Measurements from ENCODE around the gene FAM184B.

FAM184B gene

DNA sequence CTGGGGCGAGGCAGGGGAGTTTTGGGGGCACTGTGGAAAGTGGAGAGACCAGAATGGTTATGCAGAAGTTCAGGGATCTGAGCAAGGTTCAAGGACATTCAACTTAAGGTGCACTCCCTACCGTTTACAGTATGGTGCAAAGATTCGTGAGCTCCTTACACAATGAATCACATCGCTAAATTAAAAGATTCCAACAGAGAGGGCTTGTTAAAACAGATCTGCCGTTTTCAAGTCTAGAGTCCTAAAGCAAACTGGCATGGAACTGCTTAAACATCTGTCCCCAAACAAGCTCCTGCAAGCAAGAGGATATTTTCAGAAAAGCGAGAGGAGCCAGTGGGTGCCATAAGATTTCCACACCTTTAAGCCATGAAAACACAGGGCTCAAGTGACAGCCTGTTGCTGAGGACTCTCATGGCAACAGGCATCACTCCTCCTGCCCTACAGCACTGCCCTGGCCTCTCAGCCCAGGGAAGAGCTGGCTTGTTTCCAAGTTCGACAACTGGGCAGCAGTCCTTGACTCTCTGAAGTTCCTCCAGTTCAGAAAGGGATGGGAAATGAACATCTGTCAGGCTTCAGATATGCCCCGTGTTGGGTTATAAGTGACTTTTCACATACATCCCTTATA lies 10.0 kb downstream of the FAM184B start:
- TF ChIP-seq, protein P1, sequence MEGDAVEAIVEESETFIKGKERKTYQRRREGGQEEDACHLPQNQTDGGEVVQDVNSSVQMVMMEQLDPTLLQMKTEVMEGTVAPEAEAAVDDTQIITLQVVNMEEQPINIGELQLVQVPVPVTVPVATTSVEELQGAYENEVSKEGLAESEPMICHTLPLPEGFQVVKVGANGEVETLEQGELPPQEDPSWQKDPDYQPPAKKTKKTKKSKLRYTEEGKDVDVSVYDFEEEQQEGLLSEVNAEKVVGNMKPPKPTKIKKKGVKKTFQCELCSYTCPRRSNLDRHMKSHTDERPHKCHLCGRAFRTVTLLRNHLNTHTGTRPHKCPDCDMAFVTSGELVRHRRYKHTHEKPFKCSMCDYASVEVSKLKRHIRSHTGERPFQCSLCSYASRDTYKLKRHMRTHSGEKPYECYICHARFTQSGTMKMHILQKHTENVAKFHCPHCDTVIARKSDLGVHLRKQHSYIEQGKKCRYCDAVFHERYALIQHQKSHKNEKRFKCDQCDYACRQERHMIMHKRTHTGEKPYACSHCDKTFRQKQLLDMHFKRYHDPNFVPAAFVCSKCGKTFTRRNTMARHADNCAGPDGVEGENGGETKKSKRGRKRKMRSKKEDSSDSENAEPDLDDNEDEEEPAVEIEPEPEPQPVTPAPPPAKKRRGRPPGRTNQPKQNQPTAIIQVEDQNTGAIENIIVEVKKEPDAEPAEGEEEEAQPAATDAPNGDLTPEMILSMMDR (IDR thresholded peaks at IDR 0.05): no peak

DNA sequence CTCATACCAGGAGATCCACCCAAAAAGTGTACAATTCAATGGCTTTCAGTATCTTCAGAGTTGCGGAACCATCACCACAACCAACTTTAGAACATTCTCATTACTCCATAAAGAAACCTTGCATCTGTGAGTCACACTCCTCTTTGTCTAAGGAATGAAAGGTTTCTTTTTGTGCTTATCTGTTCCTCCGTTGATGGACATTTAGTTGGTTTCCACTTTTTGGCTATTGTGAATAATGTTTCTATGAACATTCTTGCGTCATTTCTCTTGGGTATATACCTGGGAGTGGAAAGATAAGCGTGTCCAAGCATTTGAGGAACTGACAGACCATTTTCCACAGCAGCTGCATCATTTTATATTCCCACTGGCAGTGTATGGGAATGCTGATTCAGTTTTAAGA lies 10.6 kb downstream of the FAM184B start:
- TF ChIP-seq, protein P1 (IDR thresholded peaks at IDR 0.05): no peak

DNA sequence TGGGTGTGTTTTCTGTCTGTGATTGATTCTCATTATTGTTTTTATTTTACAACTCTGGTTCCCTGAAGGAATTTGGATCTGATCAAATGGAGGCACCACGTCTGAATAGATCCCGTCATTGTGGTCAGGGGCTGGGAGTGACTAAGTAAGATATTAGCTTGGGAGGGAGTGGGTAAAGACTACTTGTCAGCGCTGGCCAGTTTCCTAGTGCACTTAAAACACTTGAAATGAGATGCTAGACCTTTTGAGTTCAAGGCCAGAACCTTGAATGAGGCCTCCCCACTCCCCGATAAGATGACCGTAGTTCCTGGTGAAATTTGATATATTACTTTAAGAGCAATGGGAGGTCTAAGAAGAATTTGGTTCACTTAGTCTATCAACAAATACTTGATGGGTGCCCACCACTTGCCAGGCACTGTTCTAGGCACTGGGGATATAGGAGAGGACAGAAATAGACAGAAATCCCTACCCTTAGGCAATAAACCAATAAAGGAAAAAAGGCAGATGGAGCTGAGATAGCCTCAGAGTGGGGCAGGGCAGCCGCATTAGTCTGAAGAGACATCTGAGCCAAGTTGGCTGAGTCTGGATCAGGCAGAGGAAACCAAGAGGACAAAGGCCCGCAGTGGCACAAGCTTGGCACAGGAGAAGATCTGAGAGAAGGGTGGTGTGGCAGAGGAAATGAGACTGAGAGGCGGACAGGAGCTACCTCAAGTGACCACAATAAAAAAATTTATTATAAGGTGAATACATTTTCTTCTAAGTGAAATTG lies 11.8 kb downstream of the FAM184B start:
- TF ChIP-seq, protein P1 (IDR thresholded peaks at IDR 0.05): no peak

DNA sequence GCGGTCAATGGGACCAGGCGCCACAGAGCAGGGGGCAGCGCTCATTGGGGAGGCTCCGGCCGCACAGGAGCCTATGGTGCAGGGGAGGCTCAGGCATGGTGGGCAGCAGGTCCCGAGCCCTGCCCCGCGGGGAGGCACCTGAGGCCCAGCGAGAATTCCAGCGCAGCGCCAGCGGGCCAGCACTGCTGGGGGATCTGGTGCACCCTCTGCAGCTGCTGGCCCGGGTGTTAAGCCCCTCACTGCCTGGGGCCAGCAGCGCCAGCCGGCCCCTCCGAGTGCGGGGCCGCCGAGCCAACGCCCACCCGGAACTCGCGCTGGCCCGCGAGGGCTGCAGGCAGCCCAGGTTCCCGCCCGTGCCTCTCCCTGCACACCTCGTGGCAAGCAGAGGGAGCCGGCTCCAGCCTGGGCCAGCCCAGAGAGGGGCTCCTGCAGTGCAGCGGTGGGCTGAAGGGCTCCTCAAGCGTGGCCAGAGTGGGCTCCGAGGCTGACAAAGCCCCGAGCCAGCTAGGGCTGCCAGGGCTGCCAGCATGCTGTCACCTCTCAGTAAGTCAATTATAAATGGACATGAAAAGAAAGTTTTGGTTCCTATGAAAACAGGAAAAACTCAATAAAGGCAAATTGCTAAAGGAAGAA lies 14.5 kb downstream of the FAM184B start:
- TF ChIP-seq, protein P1 (IDR thresholded peaks at IDR 0.05): no peak

DNA sequence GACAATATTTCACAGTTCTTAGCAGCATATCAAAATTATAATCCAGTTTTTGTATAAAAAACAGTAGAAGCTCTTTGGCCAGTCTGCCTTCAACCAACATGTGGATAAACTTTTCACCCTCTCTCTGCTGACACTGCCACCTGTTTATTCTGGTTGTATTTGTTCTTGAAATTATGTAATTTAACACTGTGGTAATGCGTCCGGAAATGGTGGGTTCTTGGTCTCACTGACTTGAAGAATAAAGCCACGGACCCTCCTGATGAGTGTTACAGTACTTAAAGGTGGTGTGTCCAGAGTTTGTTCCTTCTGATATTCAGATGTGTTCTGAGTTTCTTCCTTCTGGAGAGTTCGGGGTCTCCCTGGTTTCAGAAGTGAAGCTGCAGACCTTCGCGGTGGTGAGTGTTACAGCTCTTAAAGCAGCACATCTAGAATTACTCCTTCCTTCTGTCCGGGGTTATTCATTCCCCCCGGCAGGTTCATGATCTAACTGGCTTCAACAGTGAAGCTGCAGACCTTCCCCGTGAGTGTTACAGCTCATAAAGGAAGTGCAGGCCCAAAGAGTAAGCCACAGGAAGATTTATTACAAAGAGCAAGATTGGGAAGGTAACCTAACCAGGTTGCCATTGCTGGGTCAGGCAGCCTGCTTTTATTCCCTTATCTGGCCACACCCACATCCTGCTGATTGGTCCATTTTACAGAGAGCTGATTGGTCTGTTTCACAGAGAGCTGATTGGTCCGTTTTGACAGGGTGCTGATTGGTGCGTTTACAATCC lies 15.7 kb downstream of the FAM184B start:
- TF ChIP-seq, protein P1 (IDR thresholded peaks at IDR 0.05): no peak

DNA sequence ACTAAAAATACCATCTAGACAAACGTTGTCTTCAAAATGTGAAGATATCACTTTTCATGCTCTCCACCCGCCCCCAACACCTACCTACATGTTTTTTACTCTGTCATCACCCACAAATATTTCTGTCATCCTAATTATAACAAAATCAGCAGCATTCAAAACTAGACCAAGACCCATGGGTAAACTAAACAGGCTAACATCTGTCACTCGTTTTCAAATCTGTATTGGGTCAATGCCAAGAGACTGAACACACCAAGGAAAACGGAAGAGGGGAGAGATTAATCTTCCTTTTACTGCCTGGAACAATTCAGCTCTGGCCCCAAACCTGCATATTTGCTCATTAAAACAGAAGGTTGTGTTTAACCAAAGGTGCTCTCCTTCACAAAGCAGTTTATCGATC lies 17.5 kb downstream of the FAM184B start:
- TF ChIP-seq, protein P1 (IDR thresholded peaks at IDR 0.05): no peak

DNA sequence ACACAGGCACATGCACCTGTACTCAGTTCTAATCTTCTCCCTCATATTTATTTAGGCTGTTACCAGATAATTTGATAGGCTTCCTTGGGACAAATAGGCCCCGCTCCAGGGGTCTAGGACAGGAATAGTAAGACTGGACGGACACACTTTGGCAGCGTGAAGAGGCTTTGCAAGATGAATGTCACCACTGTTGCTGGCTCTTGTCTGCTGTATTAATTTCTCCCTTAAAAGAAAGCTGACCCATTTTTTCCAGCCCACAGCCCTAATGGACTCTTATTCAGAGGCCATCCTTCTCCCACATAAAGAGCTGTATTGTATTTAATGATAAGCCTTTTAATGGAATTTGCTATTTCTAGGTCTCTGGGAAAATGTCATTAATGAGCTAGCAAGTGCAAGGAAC lies 18.0 kb downstream of the FAM184B start:
- TF ChIP-seq, protein P1 (IDR thresholded peaks at IDR 0.05): no peak
